Measurements from ENCODE around the gene LCOR.

LCOR gene

GRCh38 chr10:96949039-96949683 lies 117.1 kb downstream of the LCOR start:
- Histone ChIP-seq H3K4me1 (ENCODE audit: low read depth, poor library complexity, severe bottlenecking) (peaks cover 5% of the 10 kb centered on the region), H4K20me1 (ENCODE audit: insufficient read depth) (no peaks in the 10 kb centered on the region), H3K9ac (no peak overlapping the region), H3K79me2 (ENCODE audit: insufficient read depth, low read depth) (no peaks in the 10 kb centered on the region), H3K36me3 (ENCODE audit: insufficient read depth) (no peaks in the 10 kb centered on the region), H3K27me3 (ENCODE audit: insufficient read depth, low read depth) (no peaks in the 10 kb centered on the region), H3K27ac (no peak overlapping the region), H3K4me3 (IDR thresholded peaks at IDR 0.05; ENCODE audit: insufficient read depth, low read depth, low read length) (no peak overlapping the region), H3K4me2 (no peak overlapping the region), H2AFZ (ENCODE audit: low read depth) (no peak overlapping the region)
- TF ChIP-seq, protein P1, sequence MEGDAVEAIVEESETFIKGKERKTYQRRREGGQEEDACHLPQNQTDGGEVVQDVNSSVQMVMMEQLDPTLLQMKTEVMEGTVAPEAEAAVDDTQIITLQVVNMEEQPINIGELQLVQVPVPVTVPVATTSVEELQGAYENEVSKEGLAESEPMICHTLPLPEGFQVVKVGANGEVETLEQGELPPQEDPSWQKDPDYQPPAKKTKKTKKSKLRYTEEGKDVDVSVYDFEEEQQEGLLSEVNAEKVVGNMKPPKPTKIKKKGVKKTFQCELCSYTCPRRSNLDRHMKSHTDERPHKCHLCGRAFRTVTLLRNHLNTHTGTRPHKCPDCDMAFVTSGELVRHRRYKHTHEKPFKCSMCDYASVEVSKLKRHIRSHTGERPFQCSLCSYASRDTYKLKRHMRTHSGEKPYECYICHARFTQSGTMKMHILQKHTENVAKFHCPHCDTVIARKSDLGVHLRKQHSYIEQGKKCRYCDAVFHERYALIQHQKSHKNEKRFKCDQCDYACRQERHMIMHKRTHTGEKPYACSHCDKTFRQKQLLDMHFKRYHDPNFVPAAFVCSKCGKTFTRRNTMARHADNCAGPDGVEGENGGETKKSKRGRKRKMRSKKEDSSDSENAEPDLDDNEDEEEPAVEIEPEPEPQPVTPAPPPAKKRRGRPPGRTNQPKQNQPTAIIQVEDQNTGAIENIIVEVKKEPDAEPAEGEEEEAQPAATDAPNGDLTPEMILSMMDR (conservative IDR thresholded peaks at IDR 0.05; ENCODE audit: low read depth, low read length), result no peak

DNA sequence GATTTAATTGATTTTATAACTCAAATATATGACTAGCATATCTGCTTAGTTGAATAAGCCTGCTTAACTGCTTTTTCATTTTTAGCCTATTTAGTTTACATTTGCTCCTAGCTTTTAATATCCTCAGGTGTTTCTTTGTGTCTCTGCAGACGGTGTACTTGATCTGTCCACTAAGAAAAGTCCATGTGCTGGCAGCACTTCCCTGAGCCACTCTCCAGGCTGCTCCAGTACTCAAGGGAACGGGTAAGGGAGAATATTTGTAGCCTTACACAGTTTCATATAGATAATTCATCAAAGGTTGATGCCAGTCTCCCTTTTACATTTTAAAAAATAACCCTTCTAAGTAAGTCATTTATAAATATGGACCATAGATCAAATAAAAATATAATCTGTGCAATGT lies 119.9 kb downstream of the LCOR start:
- no peak overlapping the region for H3K4me3 ChIP-seq (IDR thresholded peaks at IDR 0.05; ENCODE audit: insufficient read depth, low read depth, low read length)
- no peak overlapping the region for H3K27ac ChIP-seq
- TF ChIP-seq, protein P1 (conservative IDR thresholded peaks at IDR 0.05; ENCODE audit: low read depth, low read length), result no peak
- H3K79me2 ChIP-seq (ENCODE audit: insufficient read depth, low read depth), result no peaks in the 10 kb centered on the region
- peaks cover 5% of the 10 kb centered on the region for H3K4me1 ChIP-seq (ENCODE audit: low read depth, poor library complexity, severe bottlenecking)
- H4K20me1 ChIP-seq (ENCODE audit: insufficient read depth), result no peaks in the 10 kb centered on the region
- H3K4me2 ChIP-seq, result no peak overlapping the region
- no peaks in the 10 kb centered on the region for H3K36me3 ChIP-seq (ENCODE audit: insufficient read depth)
- no peak overlapping the region for H2AFZ ChIP-seq (ENCODE audit: low read depth)
- no peaks in the 10 kb centered on the region for H3K27me3 ChIP-seq (ENCODE audit: insufficient read depth, low read depth)
- H3K9ac ChIP-seq, result no peak overlapping the region

DNA sequence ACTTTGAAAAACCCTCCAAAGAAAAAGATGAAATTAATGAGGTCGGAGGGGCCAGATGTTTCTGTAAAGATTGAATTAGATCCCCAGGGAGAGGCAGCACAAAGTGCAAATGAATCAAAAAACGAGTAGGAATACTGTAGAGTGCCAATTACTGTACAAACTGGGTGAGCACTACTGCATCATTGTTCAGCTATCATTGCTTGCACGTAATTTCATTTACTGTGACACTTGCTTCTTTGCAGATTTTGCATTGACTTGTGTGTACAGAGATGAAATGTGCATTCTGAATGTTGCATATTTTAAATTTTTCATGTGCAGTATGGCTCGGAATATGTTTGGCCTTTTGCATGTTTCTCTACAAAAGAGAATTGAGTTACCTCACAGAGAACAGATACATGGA lies 123.7 kb downstream of the LCOR start:
- Histone ChIP-seq H3K4me3 (IDR thresholded peaks at IDR 0.05; ENCODE audit: insufficient read depth, low read depth, low read length) (no peak overlapping the region), H3K27me3 (ENCODE audit: insufficient read depth, low read depth) (no peaks in the 10 kb centered on the region), H4K20me1 (ENCODE audit: insufficient read depth) (no peaks in the 10 kb centered on the region), H2AFZ (ENCODE audit: low read depth) (no peak overlapping the region), H3K4me1 (ENCODE audit: low read depth, poor library complexity, severe bottlenecking) (no peaks in the 10 kb centered on the region), H3K4me2 (no peak overlapping the region), H3K36me3 (ENCODE audit: insufficient read depth) (no peaks in the 10 kb centered on the region), H3K9ac (no peak overlapping the region), H3K79me2 (ENCODE audit: insufficient read depth, low read depth) (no peaks in the 10 kb centered on the region), H3K27ac (no peak overlapping the region)
- TF ChIP-seq, protein P1 (conservative IDR thresholded peaks at IDR 0.05; ENCODE audit: low read depth, low read length), result no peak

DNA sequence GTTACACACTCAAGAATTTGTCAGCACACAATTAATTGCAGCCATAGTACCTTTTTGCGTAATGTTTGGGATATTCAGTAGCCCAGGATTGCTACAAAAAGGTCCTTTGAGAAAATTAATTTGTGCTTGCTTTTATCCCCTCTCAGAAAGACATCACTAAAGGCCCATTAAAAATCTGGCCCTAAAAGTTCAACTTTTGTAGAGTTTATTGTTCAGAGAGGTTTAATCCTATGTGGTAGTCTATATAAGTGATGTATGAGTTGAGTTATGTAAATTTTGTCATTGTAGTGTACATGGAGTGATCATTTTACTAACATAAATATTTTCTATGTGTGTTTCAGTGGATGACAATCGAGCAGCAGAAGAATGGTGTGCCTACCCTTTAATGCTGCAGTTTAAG lies 126.0 kb downstream of the LCOR start:
- no peaks in the 10 kb centered on the region for H3K36me3 ChIP-seq (ENCODE audit: insufficient read depth)
- H3K4me2 ChIP-seq, result no peak overlapping the region
- no peak overlapping the region for H2AFZ ChIP-seq (ENCODE audit: low read depth)
- no peaks in the 10 kb centered on the region for H3K27me3 ChIP-seq (ENCODE audit: insufficient read depth, low read depth)
- H3K4me1 ChIP-seq (ENCODE audit: low read depth, poor library complexity, severe bottlenecking), result no peaks in the 10 kb centered on the region
- no peak overlapping the region for H3K9ac ChIP-seq
- H3K79me2 ChIP-seq (ENCODE audit: insufficient read depth, low read depth), result no peaks in the 10 kb centered on the region
- TF ChIP-seq, protein P1 (conservative IDR thresholded peaks at IDR 0.05; ENCODE audit: low read depth, low read length), result no peak
- H3K4me3 ChIP-seq (IDR thresholded peaks at IDR 0.05; ENCODE audit: insufficient read depth, low read depth, low read length), result no peak overlapping the region
- H4K20me1 ChIP-seq (ENCODE audit: insufficient read depth), result no peaks in the 10 kb centered on the region
- no peak overlapping the region for H3K27ac ChIP-seq
